CD14-positive monocyte (primary cell): Measurements from ENCODE around the gene SHLD1. TPM values are rescaled to one million over a fixed set of nuclear protein-coding genes. Genes with fewer than 3 reads are reported as not detected.

Experiments used
- DNase-seq, 3 donors: peaks; one replicate each; pipeline ENCODE4 v3.0.0-alpha.2; 2011 to 2022
- H2AFZ ChIP-seq: 2 replicates; pipeline ENCODE4 v1.6.0; 2012; ENCODE audit warnings: mild to moderate bottlenecking, low read depth, low read length, inconsistent platforms; ENCODE audit not compliant: insufficient read depth, poor library complexity, severe bottlenecking
- H3K27ac ChIP-seq, 2 donors: 1 replicate in 1 of 2; 2 replicates in 1 of 2; pipeline ENCODE4 v1.5.1; 2012 to 2013; ENCODE audit warnings: low read length in 2 of 2, control low read depth in 1 of 2, inconsistent platforms in 1 of 2, low read depth in 1 of 2, mild to moderate bottlenecking in 1 of 2
- H3K27me3 ChIP-seq, 2 donors: one replicate each; pipeline versions ENCODE4 v1.6.0 to v1.6.1; 2011 to 2013; ENCODE audit warnings: low read length in 2 of 2; ENCODE audit not compliant: control insufficient read depth in 2 of 2, insufficient read depth in 2 of 2
- H3K36me3 ChIP-seq, 2 donors: replicated peaks in 1 of 2; 1 replicate in 1 of 2; 2 replicates in 1 of 2; pipeline versions ENCODE4 v1.5.1 to v1.6.1; 2012 to 2013; ENCODE audit warnings: low read length in 2 of 2, control low read depth in 1 of 2, inconsistent platforms in 1 of 2, mild to moderate bottlenecking in 1 of 2; ENCODE audit not compliant: insufficient read depth in 2 of 2, control insufficient read depth in 1 of 2
- H3K4me1 ChIP-seq, 2 donors: 1 replicate in 1 of 2; 2 replicates in 1 of 2; pipeline versions ENCODE4 v1.5.1 to v1.6.1; 2012 to 2013; ENCODE audit warnings: low read length in 2 of 2, control low read depth in 1 of 2, inconsistent platforms in 1 of 2, mild to moderate bottlenecking in 1 of 2, moderate library complexity in 1 of 2; ENCODE audit not compliant: insufficient read depth in 2 of 2, control insufficient read depth in 1 of 2
- H3K4me2 ChIP-seq: replicated peaks from 2 replicates; pipeline ENCODE3; 2012; ENCODE audit warnings: low read length, moderate library complexity, mild to moderate bottlenecking; ENCODE audit not compliant: poor library complexity, severe bottlenecking; ENCODE audit errors: extremely low read depth
- H3K4me3 ChIP-seq, 3 experiments: fragments of 200-600 bp in 1 of 3; sonication (generic) in 1 of 3; replicated peaks in 1 of 3; 1 replicate in 2 of 3; 2 replicates in 1 of 3; pipeline ENCODE4 v1.5.1; 2011 to 2013; ENCODE audit warnings: low read length in 3 of 3, mild to moderate bottlenecking in 3 of 3, control low read depth in 2 of 3, low read depth in 2 of 3, inconsistent platforms in 1 of 3, moderate library complexity in 1 of 3
- H3K79me2 ChIP-seq: 2 replicates; pipeline ENCODE4 v1.6.0; 2012; ENCODE audit warnings: mild to moderate bottlenecking, control low read depth, inconsistent platforms, low read length, moderate library complexity; ENCODE audit not compliant: insufficient read depth
- H3K9ac ChIP-seq: 2 replicates; pipeline ENCODE4 v1.6.0; 2017; ENCODE audit warnings: low read length, mild to moderate bottlenecking; ENCODE audit not compliant: insufficient read depth, poor library complexity, severe bottlenecking
- H3K9me3 ChIP-seq, 2 donors: replicated peaks in 1 of 2; 1 replicate in 1 of 2; 2 replicates in 1 of 2; pipeline versions ENCODE4 v1.5.1 to v1.6.1; 2012 to 2013; ENCODE audit warnings: low read length in 2 of 2, control low read depth in 1 of 2; ENCODE audit not compliant: control insufficient read depth in 1 of 2, insufficient read depth in 1 of 2
- H4K20me1 ChIP-seq: 2 replicates; pipeline ENCODE4 v1.6.0; 2012; ENCODE audit warnings: mild to moderate bottlenecking, low read length, control low read depth, moderate library complexity; ENCODE audit not compliant: insufficient read depth
- H3K27ac Mint-ChIP-seq, 7 donors: one replicate each; pipeline ENCODE4 v1.8.0; 2020; ENCODE audit warnings: mild to moderate bottlenecking in 7 of 7, mixed read lengths in 7 of 7, moderate library complexity in 6 of 7, inconsistent platforms in 2 of 7
- H3K27me3 Mint-ChIP-seq, 3 donors: one replicate each; pipeline ENCODE4 v1.8.0; 2021 to 2022; ENCODE audit warnings: low read depth in 3 of 3, mild to moderate bottlenecking in 3 of 3, mixed read lengths in 3 of 3, moderate library complexity in 3 of 3, inconsistent platforms in 1 of 3
- H3K36me3 Mint-ChIP-seq, 2 donors: one replicate each; pipeline ENCODE4 v1.8.0; 2020; ENCODE audit warnings: mixed read lengths in 2 of 2, inconsistent platforms in 1 of 2, mild to moderate bottlenecking in 1 of 2
- H3K4me1 Mint-ChIP-seq: one replicate; pipeline ENCODE4 v1.8.0; 2020; ENCODE audit warnings: mild to moderate bottlenecking, mixed read lengths
- H3K4me3 Mint-ChIP-seq, 2 donors: one replicate each; pipeline ENCODE4 v1.8.0; 2020; ENCODE audit warnings: mild to moderate bottlenecking in 2 of 2, mixed read lengths in 2 of 2, moderate library complexity in 1 of 2
- H3K9me3 Mint-ChIP-seq, 7 donors: one replicate each; pipeline ENCODE4 v1.8.0; 2020 to 2022; ENCODE audit warnings: mixed read lengths in 7 of 7, mild to moderate bottlenecking in 6 of 7, moderate library complexity in 6 of 7, inconsistent platforms in 2 of 7
- CTCF ChIP-seq: fragments of 200-600 bp; IDR thresholded peaks from one replicate; pipeline ENCODE4 v1.8.0; 2022; ENCODE audit warnings: antibody characterized with exemption, mild to moderate bottlenecking
- WGBS: methylation state at CpG from one replicate; pipeline ENCODE4 v1.1.5; 2013; ENCODE audit warnings: missing lambda C conversion rate; ENCODE audit not compliant: insufficient coverage; 5-methylcytosine and 5-hydroxymethylcytosine counted together
- intact Hi-C, 2 donors: fragments of 100-400 bp; cut with micrococcal nuclease; formaldehyde crosslinking; loops; one replicate each; pipeline versions ENCODE4 v1.15.0 to v1.15.1; 2023
- polyA plus RNA-seq, 3 donors: library from polyadenylated mRNA; depleted of rRNA in 1 of 3; unstranded in 2 of 3; stranded (reverse) in 1 of 3; fragments of 300-500 nt in 2 of 3; fragments of >200 nt in 1 of 3; fragmentation: Illumina TruSeq in 2 of 3; gene quantifications; 1 replicate in 2 of 3; 2 replicates in 1 of 3; pipeline ENCODE4 v1.2.3, GENCODE V29; 2012 to 2021

SHLD1 gene
- polyA plus RNA-seq, 3 donors: 8.3 to 12.7 (median 11.5) TPM

GRCh38 chr20:5900908-5901307, 150.7 kb downstream of the SHLD1 start:
- Histone ChIP-seq H3K4me1 (peaks cover 2 to 3% of the 10 kb centered on the region in 2 donors), H3K9ac (no peak overlapping the region), H3K27ac (no peak overlapping the region), H2AFZ (no peak overlapping the region), H3K36me3 (no peaks in the 10 kb centered on the region), H3K9me3 (no peaks in the 10 kb centered on the region), H3K4me3 (no peak overlapping the region), H3K27me3 (peaks cover under 1 to 3% of the 10 kb centered on the region in 2 donors), H3K79me2 (no peaks in the 10 kb centered on the region), H4K20me1 (no peaks in the 10 kb centered on the region), H3K4me2 (no peak overlapping the region)
- TF ChIP-seq CTCF: no peak
- WGBS: 50% methylated on average over 1 of the region's 1 CpG
- no peak for DNase-seq
- Mint-ChIP-seq H3K4me1 (peaks cover 7% of the 10 kb centered on the region), H3K9me3 (peaks cover 0 to 10% (median 2%) of the 10 kb centered on the region in 7 donors), H3K36me3 (no peaks in the 10 kb centered on the region), H3K27me3 (peaks cover 2 to 28% (median 7%) of the 10 kb centered on the region in 3 donors), H3K4me3 (no peak overlapping the region), H3K27ac (no peak overlapping the region)
- intact Hi-C loops: no loop called here

- Histone ChIP-seq H3K27ac (no peak overlapping the region), H3K79me2 (no peaks in the 10 kb centered on the region), H3K36me3 (no peaks in the 10 kb centered on the region), H3K4me2 (no peak overlapping the region), H3K9ac (no peak overlapping the region), H2AFZ (no peak overlapping the region), H3K4me3 (no peak overlapping the region), H4K20me1 (no peaks in the 10 kb centered on the region), H3K27me3 (peaks cover 34 to 47% of the 10 kb centered on the region in 2 donors), H3K9me3 (peaks cover 0 to 5% of the 10 kb centered on the region in 2 donors), H3K4me1 (peaks cover 0 to 10% of the 10 kb centered on the region in 2 donors)
- no peak for TF ChIP-seq CTCF
- Mint-ChIP-seq H3K4me3 (no peak overlapping the region), H3K9me3 (peaks cover 0 to 6% (median 0%) of the 10 kb centered on the region in 7 donors), H3K27ac (no peak overlapping the region), H3K36me3 (no peaks in the 10 kb centered on the region), H3K27me3 (peaks cover 28 to 76% (median 56%) of the 10 kb centered on the region in 3 donors), H3K4me1 (peaks cover 4% of the 10 kb centered on the region)
- no CpG with 5 or more reads among the region's 2 CpGs for WGBS
- no peak for DNase-seq
- intact Hi-C loops: no loop called here
Measured at GRCh38 chr20:5908981-5909380, 158.8 kb downstream of the SHLD1 start.
